HG02973 (cell line): ENCODE data around the gene HSPA12A.
"Not testable (repeated sequence)": the region's sequence is repeated elsewhere in the genome, so short reads cannot be mapped to it uniquely, and the experiment has no call there.

ENCODE experiments used
- ATAC-seq: cut with Tn5 transposase; IDR thresholded peaks from one replicate; pipeline ENCODE4 v1.9.1; 2021; ENCODE audit warnings: moderate library complexity; ENCODE audit not compliant: unreplicated experiment

The HSPA12A gene

GRCh38 chr10:116719804-116720203, 22.6 kb downstream of the HSPA12A start:
- no peak for ATAC-seq

- no peak for ATAC-seq
These were observed 24.3 kb downstream of the HSPA12A start for GRCh38 chr10:116718058-116718457.

- no peak for ATAC-seq
These were observed 26.0 kb downstream of the HSPA12A start for GRCh38 chr10:116716381-116716780.

- ATAC-seq, result no peak
These were observed 26.5 kb downstream of the HSPA12A start for GRCh38 chr10:116715839-116716377.

- ATAC-seq, result no peak
These were observed 27.0 kb downstream of the HSPA12A start for GRCh38 chr10:116715341-116715740.

GRCh38 chr10:116713846-116714245, 28.5 kb downstream of the HSPA12A start:
- ATAC-seq, result no peak

- ATAC-seq, result no peak
These were observed 29.3 kb downstream of the HSPA12A start for GRCh38 chr10:116712989-116713543.

- ATAC-seq, result no peak
These were observed 29.8 kb downstream of the HSPA12A start for GRCh38 chr10:116712519-116712918.

- ATAC-seq, result not testable (repeated sequence)
These were observed 30.6 kb downstream of the HSPA12A start for GRCh38 chr10:116711803-116712202.

- ATAC-seq, result no peak
These were observed 32.3 kb downstream of the HSPA12A start for GRCh38 chr10:116710076-116710475.

- no peak for ATAC-seq
These were observed 33.5 kb downstream of the HSPA12A start for GRCh38 chr10:116708877-116709276.

- no peak for ATAC-seq
These were observed 34.0 kb downstream of the HSPA12A start for GRCh38 chr10:116708391-116708821.

GRCh38 chr10:116707981-116708380, 34.4 kb downstream of the HSPA12A start:
- ATAC-seq, result no peak

GRCh38 chr10:116706281-116706680, 36.1 kb downstream of the HSPA12A start:
- no peak for ATAC-seq

GRCh38 chr10:116705498-116705897, 36.9 kb downstream of the HSPA12A start:
- no peak for ATAC-seq

GRCh38 chr10:116704926-116705325, 37.4 kb downstream of the HSPA12A start:
- no peak for ATAC-seq

GRCh38 chr10:116702165-116702564, 40.2 kb downstream of the HSPA12A start:
- no peak for ATAC-seq

- no peak for ATAC-seq
These were observed 42.8 kb downstream of the HSPA12A start for GRCh38 chr10:116699471-116700150.

- no peak for ATAC-seq
These were observed 43.3 kb downstream of the HSPA12A start for GRCh38 chr10:116699049-116699448.

GRCh38 chr10:116698364-116698763, 44.0 kb downstream of the HSPA12A start:
- ATAC-seq, result no peak

- ATAC-seq, result no peak
These were observed 44.5 kb downstream of the HSPA12A start for GRCh38 chr10:116697816-116698215.

GRCh38 chr10:116696919-116697318, 45.4 kb downstream of the HSPA12A start:
- ATAC-seq, result no peak

GRCh38 chr10:116694927-116695268, 47.5 kb downstream of the HSPA12A start:
- no peak for ATAC-seq
